MCF 10A (cell line): ENCODE results near the gene DOHH. TPM values are rescaled to one million over a fixed set of nuclear protein-coding genes. Genes with fewer than 3 reads are reported as not detected.
"Not testable (repeated sequence)": the region's sequence is repeated elsewhere in the genome, so short reads cannot be mapped to it uniquely, and the experiment has no call there.

Experiments used
- BruUV-seq: library from RNA; stranded (reverse); fragments of 400-500 nt; replicated peaks from 2 replicates; lab custom pipeline; 2021; lab: Mats Ljungman, UMichigan
- CTCF ChIA-PET: fragments of 300-600 bp; sonication (Branson Sonifier 250); formaldehyde crosslinking; extraction: SDS; loops from one replicate; lab custom pipeline; 2021; ENCODE audit warnings: antibody characterized with exemption, inconsistent platforms; lab: Yijun Ruan, JAX
- POLR2A ChIA-PET: fragments of 300-600, 350-650 bp; sonication (Branson Sonifier 250); formaldehyde crosslinking; extraction: SDS; loops from one replicate; lab custom pipeline; 2020; ENCODE audit warnings: antibody characterized with exemption, inconsistent platforms; lab: Yijun Ruan, JAX
- DNase-seq: peaks from one replicate; pipeline ENCODE4 v3.0.0-alpha.2; 2018; ENCODE audit not compliant: unreplicated experiment
- H3K27ac Mint-ChIP-seq: one replicate; pipeline ENCODE4 v1.8.0; 2022; ENCODE audit warnings: mild to moderate bottlenecking, low read depth, mixed read lengths; ENCODE audit not compliant: unreplicated experiment
- H3K27me3 Mint-ChIP-seq: one replicate; pipeline ENCODE4 v1.8.0; 2022; ENCODE audit warnings: mixed read lengths; ENCODE audit not compliant: insufficient read depth, unreplicated experiment
- H3K36me3 Mint-ChIP-seq: one replicate; pipeline ENCODE4 v1.8.0; 2022; ENCODE audit warnings: mild to moderate bottlenecking, moderate library complexity, mixed read lengths; ENCODE audit not compliant: insufficient read depth, unreplicated experiment
- H3K4me1 Mint-ChIP-seq: one replicate; pipeline ENCODE4 v1.8.0; 2022; ENCODE audit warnings: mixed read lengths; ENCODE audit not compliant: insufficient read depth, unreplicated experiment
- H3K4me3 Mint-ChIP-seq: one replicate; pipeline ENCODE4 v1.8.0; 2022; ENCODE audit warnings: mild to moderate bottlenecking, moderate library complexity, mixed read lengths; ENCODE audit not compliant: unreplicated experiment
- H3K9me3 Mint-ChIP-seq: one replicate; pipeline ENCODE4 v1.8.0; 2022; ENCODE audit warnings: mixed read lengths; ENCODE audit not compliant: unreplicated experiment
- CTCF ChIP-seq: fragments of 200-600 bp; IDR thresholded peaks from one replicate; pipeline ENCODE4 v1.8.0; 2022; ENCODE audit warnings: antibody characterized with exemption, mild to moderate bottlenecking; ENCODE audit not compliant: unreplicated experiment
- intact Hi-C: fragments of 100-400 bp; cut with micrococcal nuclease; formaldehyde crosslinking; loops from 2 replicates; pipeline ENCODE4 v1.14.1; 2022
- total RNA-seq: library from RNA; stranded (reverse); gene quantifications from 2 replicates; pipeline ENCODE4 v1.2.3, GENCODE V29; 2022

Gene DOHH
- total RNA-seq, 1 experiment from 2014 or later, result 16.3 TPM

- ChIA-PET CTCF (interaction anchor here (0.5 to 1.0 kb wide), 2 partner anchors 191 to 333 kb away, joined by 3 to 4 read pairs; no protein-coding TSS in a partner anchor), POLR2A (interaction anchor here (0.8 to 1.6 kb wide), 2 partner anchors 9 to 48 kb away, joined by 4 to 6 read pairs; partner anchors contain the start of gene DOHH)
- no peaks in the 10 kb centered on the region for H3K27me3 Mint-ChIP-seq
- DNase-seq, result no peak
- H3K4me1 Mint-ChIP-seq, result peaks cover 19% of the 10 kb centered on the region
- no peaks in the 10 kb centered on the region for H3K9me3 Mint-ChIP-seq
- H3K27ac Mint-ChIP-seq, result peak overlapping the region; percentile 37
- peak overlapping the region; percentile 41 for H3K4me3 Mint-ChIP-seq
- no TSS peak for BruUV-seq
- intact Hi-C loops, result no loop called here
- peaks cover 8% of the 10 kb centered on the region for H3K36me3 Mint-ChIP-seq
- TF ChIP-seq CTCF, result no peak
These were observed 8.5 kb upstream of the DOHH start for GRCh38 chr19:3508771-3509535.

GRCh38 chr19:3508121-3508661 is 7.7 kb upstream of the DOHH start:
- intact Hi-C loops, H3K4me3 Mint-ChIP-seq, POLR2A ChIA-PET, DNase-seq, H3K9me3 Mint-ChIP-seq, H3K27ac Mint-ChIP-seq, H3K27me3 Mint-ChIP-seq, H3K36me3 Mint-ChIP-seq, BruUV-seq: not testable (repeated sequence)
- H3K4me1 Mint-ChIP-seq, result peaks cover 19% of the 10 kb centered on the region
- CTCF ChIA-PET, result interaction anchor here (0.5 to 1.0 kb wide), 2 partner anchors 190 to 332 kb away, joined by 3 to 4 read pairs; no protein-coding TSS in a partner anchor

GRCh38 chr19:3507371-3508120 is 7.1 kb upstream of the DOHH start:
- BruUV-seq, result TSS peak; percentile 39
- intact Hi-C loops, result no loop called here
- H3K4me3 Mint-ChIP-seq, result peak overlapping the region; percentile 83

More at GRCh38 chr19:3507371-3508120, 7.1 kb upstream of the DOHH start:
- Mint-ChIP-seq H3K27ac (peak overlapping the region; percentile 97), H3K27me3 (no peaks in the 10 kb centered on the region), H3K36me3 (peaks cover 6% of the 10 kb centered on the region), H3K9me3 (no peaks in the 10 kb centered on the region), H3K4me1 (peaks cover 19% of the 10 kb centered on the region)
- ChIA-PET POLR2A (interaction anchor here (0.7 to 1.0 kb wide), 2 partner anchors 49 to 513 kb away, joined by 3 to 4 read pairs; partner anchors contain the start of gene MFSD12), CTCF (no interaction called here)
- DNase-seq, result peak; percentile 8
- no peak for TF ChIP-seq CTCF
